ENCODE data around the gene HRCT1.

The HRCT1 gene

GRCh38 chr9:35954942-35955546 is 49.0 kb downstream of the HRCT1 start:
- Histone ChIP-seq H3K9ac (ENCODE audit: low read depth, low read length) (no peak overlapping the region), H3K9me3 (ENCODE audit: control insufficient read depth, insufficient read depth, low read length) (no peaks in the 10 kb centered on the region), H3K36me3 (ENCODE audit: control insufficient read depth, insufficient read depth, low read length) (no peaks in the 10 kb centered on the region), H3K4me1 (ENCODE audit: control insufficient read depth, insufficient read depth, low read length) (no peaks in the 10 kb centered on the region), H3K4me3 (ENCODE audit: low read depth, low read length) (no peak overlapping the region), H3K27me3 (ENCODE audit: control insufficient read depth, insufficient read depth, low read length) (peaks cover 13% of the 10 kb centered on the region)

GRCh38 chr9:35956651-35957050 is 50.6 kb downstream of the HRCT1 start:
- no peak overlapping the region for H3K9ac ChIP-seq (ENCODE audit: low read depth, low read length)
- H3K4me3 ChIP-seq (ENCODE audit: low read depth, low read length), result no peak overlapping the region
- H3K36me3 ChIP-seq (ENCODE audit: control insufficient read depth, insufficient read depth, low read length), result no peaks in the 10 kb centered on the region
- no peaks in the 10 kb centered on the region for H3K4me1 ChIP-seq (ENCODE audit: control insufficient read depth, insufficient read depth, low read length)
- peaks cover 21% of the 10 kb centered on the region for H3K27me3 ChIP-seq (ENCODE audit: control insufficient read depth, insufficient read depth, low read length)
- H3K9me3 ChIP-seq (ENCODE audit: control insufficient read depth, insufficient read depth, low read length), result no peaks in the 10 kb centered on the region

All from iPS-15b (cell line).